Nephron (organoid): Measurements from ENCODE around the gene U2AF1L4.

Source experiments
- H3K27ac Mint-ChIP-seq, 3 experiments: 2 replicates each; pipeline ENCODE4 v1.8.0; 2020; ENCODE audit warnings: mixed read lengths in 3 of 3, mild to moderate bottlenecking in 2 of 3, moderate library complexity in 1 of 3
- H3K27me3 Mint-ChIP-seq: 2 replicates; pipeline ENCODE4 v1.8.0; 2021; ENCODE audit warnings: low read depth, mild to moderate bottlenecking, moderate library complexity, mixed read lengths
- H3K36me3 Mint-ChIP-seq: 2 replicates; pipeline ENCODE4 v1.8.0; 2020; ENCODE audit warnings: low read depth, mixed read lengths
- H3K4me1 Mint-ChIP-seq: 2 replicates; pipeline ENCODE4 v1.8.0; 2020; ENCODE audit warnings: mixed read lengths
- H3K4me3 Mint-ChIP-seq, 3 experiments: 2 replicates each; pipeline ENCODE4 v1.8.0; 2020; ENCODE audit warnings: mild to moderate bottlenecking in 3 of 3, mixed read lengths in 3 of 3, moderate library complexity in 2 of 3
- H3K9me3 Mint-ChIP-seq: 2 replicates; pipeline ENCODE4 v1.8.0; 2020; ENCODE audit warnings: mixed read lengths
- CTCF ChIP-seq, 3 experiments: fragments of 200-600 bp; sonication (generic); IDR thresholded peaks; one replicate each; pipeline ENCODE4 v1.5.0; 2021; ENCODE audit warnings: antibody characterized with exemption in 3 of 3; ENCODE audit not compliant: unreplicated experiment in 3 of 3

The U2AF1L4 gene

DNA sequence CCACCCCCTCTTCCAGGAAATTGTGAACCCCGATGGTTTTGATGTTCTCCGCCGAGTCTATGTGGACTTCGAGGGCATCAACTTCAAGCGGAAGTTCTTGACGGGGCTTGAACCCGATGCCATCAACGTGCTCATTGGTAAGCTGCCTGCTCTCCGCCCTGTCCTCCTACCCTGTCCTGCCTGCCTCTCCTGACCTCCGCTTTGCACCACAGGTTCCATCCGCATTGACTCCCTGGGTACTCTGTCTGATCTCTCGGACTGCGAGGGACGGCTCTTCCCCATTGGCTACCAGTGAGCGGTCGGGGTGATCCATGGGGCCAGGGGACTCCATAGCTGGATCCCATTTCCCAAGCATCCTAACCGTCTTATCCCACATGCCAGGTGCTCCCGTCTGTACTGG lies 14.9 kb downstream of the U2AF1L4 start:
- Mint-ChIP-seq H3K4me1 (no peaks in the 10 kb centered on the region), H3K36me3 (peaks cover 59% of the 10 kb centered on the region), H3K27ac (no peak overlapping the region), H3K9me3 (no peaks in the 10 kb centered on the region), H3K27me3 (no peaks in the 10 kb centered on the region), H3K4me3 (no peak overlapping the region)
- no peak for TF ChIP-seq CTCF (IDR thresholded peaks at IDR 0.05; ENCODE audit: unreplicated experiment in 3 of 3)

DNA sequence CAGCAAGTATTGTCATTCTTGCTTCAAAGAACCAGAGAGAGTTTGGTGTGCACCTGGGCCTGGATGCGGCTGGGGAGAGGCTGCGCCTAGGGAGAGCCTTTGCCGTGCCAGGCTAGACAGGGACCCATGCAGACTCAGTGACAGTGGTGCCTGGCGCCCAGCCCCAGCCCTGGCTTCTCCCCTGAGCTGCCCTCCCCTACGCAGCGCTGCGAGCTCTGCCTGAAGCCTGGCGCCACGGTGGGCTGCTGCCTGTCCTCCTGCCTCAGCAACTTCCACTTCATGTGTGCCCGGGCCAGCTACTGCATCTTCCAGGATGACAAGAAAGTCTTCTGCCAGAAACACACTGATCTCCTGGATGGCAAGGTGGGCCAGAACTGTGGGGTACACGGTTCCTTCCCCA lies 15.5 kb downstream of the U2AF1L4 start:
- Mint-ChIP-seq H3K9me3 (no peaks in the 10 kb centered on the region), H3K27me3 (no peaks in the 10 kb centered on the region), H3K27ac (no peak overlapping the region), H3K4me1 (no peaks in the 10 kb centered on the region), H3K4me3 (no peak overlapping the region), H3K36me3 (peaks cover 61% of the 10 kb centered on the region)
- TF ChIP-seq CTCF (IDR thresholded peaks at IDR 0.05; ENCODE audit: unreplicated experiment in 3 of 3), result no peak

GRCh38 chr19:35729021-35729420 lies 16.2 kb downstream of the U2AF1L4 start:
- no peaks in the 10 kb centered on the region for H3K27me3 Mint-ChIP-seq
- no peaks in the 10 kb centered on the region for H3K4me1 Mint-ChIP-seq
- H3K36me3 Mint-ChIP-seq, result peaks cover 59% of the 10 kb centered on the region
- no peak overlapping the region for H3K27ac Mint-ChIP-seq
- TF ChIP-seq CTCF (IDR thresholded peaks at IDR 0.05; ENCODE audit: unreplicated experiment in 3 of 3), result no peak
- H3K9me3 Mint-ChIP-seq, result no peaks in the 10 kb centered on the region
- H3K4me3 Mint-ChIP-seq, result no peak overlapping the region

GRCh38 chr19:35727956-35728706 lies 17.1 kb downstream of the U2AF1L4 start:
- TF ChIP-seq CTCF (IDR thresholded peaks at IDR 0.05; ENCODE audit: unreplicated experiment in 3 of 3), result no peak
- no peaks in the 10 kb centered on the region for H3K27me3 Mint-ChIP-seq
- H3K4me3 Mint-ChIP-seq, result no peak overlapping the region
- H3K9me3 Mint-ChIP-seq, result no peaks in the 10 kb centered on the region
- H3K27ac Mint-ChIP-seq, result no peak overlapping the region
- H3K36me3 Mint-ChIP-seq, result peaks cover 65% of the 10 kb centered on the region
- H3K4me1 Mint-ChIP-seq, result no peaks in the 10 kb centered on the region

GRCh38 chr19:35727053-35727955 lies 17.9 kb downstream of the U2AF1L4 start:
- TF ChIP-seq CTCF (IDR thresholded peaks at IDR 0.05; ENCODE audit: unreplicated experiment in 3 of 3), result no peak
- H3K27me3 Mint-ChIP-seq, result no peaks in the 10 kb centered on the region
- H3K27ac Mint-ChIP-seq, result no peak overlapping the region
- no peaks in the 10 kb centered on the region for H3K9me3 Mint-ChIP-seq
- peaks cover 70% of the 10 kb centered on the region for H3K36me3 Mint-ChIP-seq
- H3K4me3 Mint-ChIP-seq, result no peak overlapping the region
- H3K4me1 Mint-ChIP-seq, result no peaks in the 10 kb centered on the region
